ENCODE measurements around the gene POLR2C.
A peak's percentile ranks its signal among the peaks of the same experiment; 100 is the strongest.

POLR2C gene

DNA sequence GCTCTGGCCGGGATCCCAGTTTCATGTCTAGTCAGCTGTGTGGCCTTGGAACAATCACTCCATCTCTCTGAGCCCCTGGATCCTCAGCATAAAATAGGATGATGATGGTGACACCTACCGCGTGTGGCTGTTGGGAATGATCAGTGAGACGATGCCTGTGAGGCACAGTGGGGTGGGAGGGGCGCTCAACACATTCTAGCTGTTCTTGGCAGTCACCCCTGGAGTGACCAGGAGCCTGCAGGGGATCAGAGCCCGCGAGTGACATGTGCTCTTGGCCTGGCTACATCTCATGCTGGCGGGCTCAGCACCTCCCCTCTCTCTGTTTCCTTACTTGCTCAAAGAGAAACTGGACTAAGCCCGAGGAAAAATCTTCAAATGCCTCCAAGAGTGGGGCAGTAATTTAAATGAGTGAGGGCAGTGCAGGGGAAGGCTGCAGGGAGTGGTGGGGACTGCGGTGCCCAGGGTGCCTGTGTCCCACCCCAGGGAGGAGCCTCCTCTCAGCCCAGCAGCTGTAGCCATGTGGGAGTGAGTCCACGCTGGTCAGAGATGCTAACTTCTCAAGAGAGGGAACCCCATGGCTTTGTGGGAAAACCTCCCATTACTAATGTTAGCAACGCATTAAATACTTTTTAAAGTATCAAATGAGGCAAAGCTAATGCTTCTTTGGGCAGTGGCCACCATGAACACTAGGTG is 46.9 kb downstream of the POLR2C start:
- no peak overlapping the region for H3K4me3 ChIP-seq (ENCODE audit: low read depth in 1 of 2, low read length in 2 of 2)
- no peak overlapping the region for H3K27ac ChIP-seq (ENCODE audit: low read depth, low read length)
- no peaks in the 10 kb centered on the region for H3K9me3 ChIP-seq (ENCODE audit: low read length)
- H3K4me1 ChIP-seq (ENCODE audit: insufficient read depth, low read length) = peaks cover 6% of the 10 kb centered on the region
- H3K36me3 ChIP-seq (ENCODE audit: insufficient read depth, low read length) = no peaks in the 10 kb centered on the region
- no peak overlapping the region for H3K9ac ChIP-seq (ENCODE audit: low read length)
- H3K27me3 ChIP-seq (ENCODE audit: control insufficient read depth in 1 of 2, insufficient read depth in 2 of 2, low read length in 2 of 2) = peaks cover 0 to 4% of the 10 kb centered on the region in 2 donors

DNA sequence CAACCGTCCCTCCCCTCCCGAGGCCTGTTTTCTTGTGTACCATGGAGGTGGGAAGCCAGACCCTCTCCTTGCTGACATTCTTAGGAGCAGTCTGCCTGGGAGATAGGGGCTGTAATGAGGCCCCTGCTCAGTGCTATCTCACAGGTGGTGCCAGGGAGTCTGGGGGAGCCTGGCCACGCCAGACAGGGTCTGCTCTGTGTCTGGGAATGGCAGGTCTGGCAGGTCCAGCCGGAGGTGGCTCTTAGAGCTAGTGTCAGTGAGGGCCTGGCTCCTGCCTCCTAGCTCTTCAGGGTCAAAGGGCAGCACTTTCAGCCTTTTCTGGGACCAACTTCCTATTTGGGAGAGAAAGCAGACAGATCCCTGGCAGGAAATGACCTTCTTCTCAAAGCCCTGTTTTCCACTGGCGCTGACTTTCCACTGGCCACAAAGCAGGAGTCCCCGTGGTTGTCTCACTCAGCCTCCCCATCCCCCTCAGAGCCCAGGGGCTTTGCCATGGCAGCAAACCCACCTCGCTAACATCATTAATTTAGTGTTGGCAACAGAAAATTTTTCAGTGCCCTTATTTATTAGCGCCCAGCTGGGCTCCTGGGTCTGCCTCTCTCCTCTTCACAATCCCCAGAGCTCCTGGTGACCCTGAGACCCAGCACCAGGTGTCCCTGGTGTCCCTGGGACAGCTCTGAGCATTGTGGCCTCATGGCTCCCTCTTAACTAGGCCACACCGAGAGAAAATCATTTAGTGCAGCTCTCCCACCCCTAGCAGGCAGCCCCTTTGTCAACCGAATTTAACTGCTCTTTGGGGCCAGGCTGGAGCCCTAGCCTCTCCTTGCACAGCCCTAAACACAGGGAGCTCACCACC is 47.8 kb downstream of the POLR2C start:
- Histone ChIP-seq H3K4me1 (ENCODE audit: insufficient read depth, low read length) (peaks cover 6% of the 10 kb centered on the region), H3K27me3 (ENCODE audit: control insufficient read depth in 1 of 2, insufficient read depth in 2 of 2, low read length in 2 of 2) (peaks cover 0 to 4% of the 10 kb centered on the region in 2 donors), H3K9me3 (ENCODE audit: low read length) (no peaks in the 10 kb centered on the region), H3K4me3 (ENCODE audit: low read depth in 1 of 2, low read length in 2 of 2) (no peak overlapping the region), H3K27ac (ENCODE audit: low read depth, low read length) (no peak overlapping the region), H3K36me3 (ENCODE audit: insufficient read depth, low read length) (no peaks in the 10 kb centered on the region), H3K9ac (ENCODE audit: low read length) (no peak overlapping the region)

DNA sequence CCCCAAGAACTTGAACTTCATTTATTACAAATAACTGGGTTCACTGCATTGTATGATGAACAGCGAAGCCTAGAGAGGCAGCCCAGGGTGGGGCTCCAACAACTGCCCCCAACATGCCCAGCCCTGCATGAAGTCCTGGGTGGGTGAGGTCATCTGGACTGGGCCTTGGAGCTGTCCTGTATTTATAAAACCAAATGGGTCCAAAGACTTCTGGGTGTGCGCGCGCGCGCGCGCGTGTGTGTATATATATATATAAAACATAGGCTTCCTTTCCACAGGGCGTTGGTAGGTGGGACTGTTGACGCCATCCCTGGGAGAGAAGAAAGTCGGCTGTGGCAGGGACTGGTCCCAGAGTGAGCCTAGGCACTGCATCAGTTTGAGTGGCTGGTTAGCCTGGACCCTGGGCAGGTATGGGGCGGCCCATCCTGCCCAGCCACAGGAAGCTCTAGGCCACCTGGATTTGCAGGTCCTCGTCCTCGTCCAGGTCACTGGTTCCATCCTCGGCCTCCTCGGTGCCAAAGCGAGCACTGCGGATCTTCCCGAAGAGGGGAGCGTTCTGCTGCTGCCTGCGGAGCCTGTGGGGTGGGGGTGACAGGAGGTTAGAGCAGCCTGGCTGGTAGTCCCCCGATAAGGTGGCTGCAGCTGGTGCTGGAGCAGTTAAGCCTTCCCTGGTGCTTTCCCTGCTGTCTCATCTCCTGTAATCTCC is 50.0 kb downstream of the POLR2C start:
- H3K27me3 ChIP-seq (ENCODE audit: control insufficient read depth in 1 of 2, insufficient read depth in 2 of 2, low read length in 2 of 2) = no peaks in the 10 kb centered on the region
- no peak overlapping the region for H3K27ac ChIP-seq (ENCODE audit: low read depth, low read length)
- no peaks in the 10 kb centered on the region for H3K9me3 ChIP-seq (ENCODE audit: low read length)
- H3K4me1 ChIP-seq (ENCODE audit: insufficient read depth, low read length) = peaks cover 6% of the 10 kb centered on the region
- no peak overlapping the region for H3K9ac ChIP-seq (ENCODE audit: low read length)
- H3K36me3 ChIP-seq (ENCODE audit: insufficient read depth, low read length) = peaks cover 12% of the 10 kb centered on the region
- H3K4me3 ChIP-seq (ENCODE audit: low read depth in 1 of 2, low read length in 2 of 2) = no peak overlapping the region

DNA sequence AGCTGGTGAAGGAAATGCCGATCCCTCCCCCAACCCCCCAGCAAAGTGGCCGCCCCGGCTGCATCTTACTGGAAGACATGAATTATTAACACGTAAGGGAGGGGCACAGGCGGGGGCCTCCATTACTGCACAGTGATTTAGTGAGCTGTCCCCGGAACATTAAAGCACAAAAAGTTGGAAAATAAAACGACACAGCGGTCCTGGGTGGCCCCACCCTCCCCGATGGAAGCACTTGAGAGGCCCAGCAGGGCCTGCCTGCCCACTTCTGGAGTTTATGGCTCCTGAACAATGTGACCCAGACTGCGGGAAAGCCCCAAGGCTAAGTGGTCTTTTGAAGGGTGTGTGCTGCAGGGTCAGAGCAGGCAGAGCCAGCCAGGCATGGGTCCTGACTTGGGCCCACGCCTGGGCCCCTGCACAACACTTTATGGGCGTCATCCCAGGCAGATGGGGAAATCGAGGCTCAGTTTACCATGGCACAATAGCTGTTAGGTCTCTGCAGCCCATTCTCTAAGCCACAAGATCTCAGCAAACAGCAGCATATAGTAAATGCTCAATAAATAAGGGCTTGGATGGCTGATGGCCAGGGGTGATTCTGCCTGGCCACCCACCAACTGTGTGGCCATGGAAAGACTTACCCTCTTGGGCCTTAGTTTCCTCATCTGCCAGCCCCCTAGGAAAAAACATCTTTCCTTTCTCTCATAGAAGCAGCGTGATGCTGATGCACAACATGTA is 51.1 kb downstream of the POLR2C start:
- no peaks in the 10 kb centered on the region for H3K9me3 ChIP-seq (ENCODE audit: low read length)
- peak overlapping the region; percentile 20 for H3K27ac ChIP-seq (ENCODE audit: low read depth, low read length)
- H3K27me3 ChIP-seq (ENCODE audit: control insufficient read depth in 1 of 2, insufficient read depth in 2 of 2, low read length in 2 of 2) = no peaks in the 10 kb centered on the region
- no peak overlapping the region for H3K4me3 ChIP-seq (ENCODE audit: low read depth in 1 of 2, low read length in 2 of 2)
- peaks cover 6% of the 10 kb centered on the region for H3K4me1 ChIP-seq (ENCODE audit: insufficient read depth, low read length)
- peaks cover 17% of the 10 kb centered on the region for H3K36me3 ChIP-seq (ENCODE audit: insufficient read depth, low read length)
- H3K9ac ChIP-seq (ENCODE audit: low read length) = no peak overlapping the region

DNA sequence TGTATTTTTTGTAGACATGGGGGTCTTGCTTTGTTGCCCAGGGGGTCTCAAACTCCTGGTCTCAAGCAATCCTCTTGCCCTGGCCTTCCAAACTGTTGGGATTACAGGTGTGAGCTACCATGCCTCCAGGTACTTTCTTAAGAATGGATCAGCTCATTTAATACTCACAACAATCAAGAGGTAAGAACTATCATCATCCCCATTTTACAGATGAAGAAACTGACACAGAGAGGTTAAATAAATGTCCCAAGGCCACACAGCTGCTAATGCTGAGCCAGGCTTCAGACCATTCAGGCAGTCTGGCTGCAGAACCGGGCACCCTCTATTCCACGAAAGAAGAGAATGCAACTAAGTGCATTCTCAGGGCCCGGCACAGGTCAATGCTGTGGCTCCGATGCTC is 51.9 kb downstream of the POLR2C start:
- peaks cover 6% of the 10 kb centered on the region for H3K4me1 ChIP-seq (ENCODE audit: insufficient read depth, low read length)
- peaks cover 25% of the 10 kb centered on the region for H3K36me3 ChIP-seq (ENCODE audit: insufficient read depth, low read length)
- H3K4me3 ChIP-seq (ENCODE audit: low read depth in 1 of 2, low read length in 2 of 2) = no peak overlapping the region
- no peak overlapping the region for H3K27ac ChIP-seq (ENCODE audit: low read depth, low read length)
- no peak overlapping the region for H3K9ac ChIP-seq (ENCODE audit: low read length)
- H3K27me3 ChIP-seq (ENCODE audit: control insufficient read depth in 1 of 2, insufficient read depth in 2 of 2, low read length in 2 of 2) = no peaks in the 10 kb centered on the region
- H3K9me3 ChIP-seq (ENCODE audit: low read length) = no peaks in the 10 kb centered on the region

DNA sequence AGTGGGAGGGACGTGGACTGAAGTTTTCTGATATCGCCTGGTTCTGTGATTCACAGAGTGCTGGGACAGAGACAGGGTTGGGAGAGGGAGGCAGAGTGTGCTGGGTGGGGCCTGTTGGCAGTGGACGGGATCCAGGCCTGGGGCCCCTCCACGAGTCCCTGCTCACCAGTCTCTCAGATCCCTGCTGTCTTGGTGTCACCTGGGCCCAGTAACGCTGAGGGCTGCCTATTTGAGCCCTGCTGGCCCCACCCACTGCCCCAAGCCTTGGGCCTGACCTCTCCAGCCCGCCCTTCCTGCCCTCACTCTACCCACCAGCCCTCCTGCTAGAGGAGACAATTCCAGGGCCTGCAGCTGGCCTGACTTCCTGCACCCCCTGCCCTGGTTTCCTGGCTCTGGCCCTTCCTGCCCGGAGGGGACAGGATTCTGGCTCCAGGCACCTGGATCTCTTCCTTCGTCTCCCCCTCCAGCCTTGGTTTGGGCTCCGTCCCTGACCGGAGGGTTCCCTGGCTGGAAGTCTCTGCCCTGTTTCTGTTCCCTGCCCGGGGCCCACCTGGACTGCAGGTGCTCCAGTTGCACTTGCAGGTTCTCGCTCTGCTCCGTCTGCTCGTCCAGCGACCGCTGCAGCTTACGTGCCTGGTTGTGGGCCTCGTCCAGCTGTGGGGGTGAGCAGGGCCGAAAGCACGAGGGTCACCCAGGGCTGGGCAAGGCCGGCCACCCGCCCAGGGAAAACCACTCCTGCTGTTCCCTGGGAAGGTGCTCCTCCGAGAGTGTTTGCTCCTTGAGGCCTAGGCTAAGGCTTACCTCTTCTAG is 52.5 kb downstream of the POLR2C start:
- peaks cover 6% of the 10 kb centered on the region for H3K4me1 ChIP-seq (ENCODE audit: insufficient read depth, low read length)
- no peak overlapping the region for H3K9ac ChIP-seq (ENCODE audit: low read length)
- H3K9me3 ChIP-seq (ENCODE audit: low read length) = no peaks in the 10 kb centered on the region
- no peaks in the 10 kb centered on the region for H3K27me3 ChIP-seq (ENCODE audit: control insufficient read depth in 1 of 2, insufficient read depth in 2 of 2, low read length in 2 of 2)
- H3K4me3 ChIP-seq (ENCODE audit: low read depth in 1 of 2, low read length in 2 of 2) = no peak overlapping the region
- H3K36me3 ChIP-seq (ENCODE audit: insufficient read depth, low read length) = peaks cover 27% of the 10 kb centered on the region
- H3K27ac ChIP-seq (ENCODE audit: low read depth, low read length) = no peak overlapping the region

DNA sequence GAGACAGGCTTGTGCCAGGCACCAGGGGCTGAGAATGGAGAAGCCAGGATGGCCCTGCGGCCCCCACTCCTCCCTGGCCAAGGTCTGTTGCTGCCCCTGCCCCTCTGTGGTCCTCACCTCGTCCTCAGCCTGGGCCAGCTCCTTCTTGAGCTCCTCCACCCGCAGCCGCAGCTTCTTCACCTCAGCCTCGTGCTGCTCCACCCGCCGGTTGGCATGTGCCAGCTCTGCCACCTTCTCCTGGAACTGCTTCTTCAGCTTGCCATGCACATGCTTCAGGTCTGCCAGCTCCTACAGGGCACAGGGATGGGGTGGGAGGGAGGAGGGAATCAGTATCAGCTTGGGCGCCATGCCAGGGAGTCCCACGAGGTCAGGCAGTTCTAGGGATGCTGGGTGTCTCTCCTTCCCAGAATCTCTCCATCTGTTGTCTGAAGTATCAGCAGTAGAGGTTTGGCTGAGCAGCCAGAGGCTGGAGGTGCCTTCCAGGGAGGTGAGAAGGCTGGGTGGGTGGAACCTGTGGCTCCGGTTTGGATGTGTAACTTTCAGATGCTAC is 53.8 kb downstream of the POLR2C start:
- Histone ChIP-seq H3K27ac (ENCODE audit: low read depth, low read length) (no peak overlapping the region), H3K9ac (ENCODE audit: low read length) (no peak overlapping the region), H3K4me3 (ENCODE audit: low read depth in 1 of 2, low read length in 2 of 2) (no peak overlapping the region), H3K4me1 (ENCODE audit: insufficient read depth, low read length) (peaks cover 6% of the 10 kb centered on the region), H3K36me3 (ENCODE audit: insufficient read depth, low read length) (peaks cover 27% of the 10 kb centered on the region), H3K9me3 (ENCODE audit: low read length) (no peaks in the 10 kb centered on the region), H3K27me3 (ENCODE audit: control insufficient read depth in 1 of 2, insufficient read depth in 2 of 2, low read length in 2 of 2) (no peaks in the 10 kb centered on the region)

DNA sequence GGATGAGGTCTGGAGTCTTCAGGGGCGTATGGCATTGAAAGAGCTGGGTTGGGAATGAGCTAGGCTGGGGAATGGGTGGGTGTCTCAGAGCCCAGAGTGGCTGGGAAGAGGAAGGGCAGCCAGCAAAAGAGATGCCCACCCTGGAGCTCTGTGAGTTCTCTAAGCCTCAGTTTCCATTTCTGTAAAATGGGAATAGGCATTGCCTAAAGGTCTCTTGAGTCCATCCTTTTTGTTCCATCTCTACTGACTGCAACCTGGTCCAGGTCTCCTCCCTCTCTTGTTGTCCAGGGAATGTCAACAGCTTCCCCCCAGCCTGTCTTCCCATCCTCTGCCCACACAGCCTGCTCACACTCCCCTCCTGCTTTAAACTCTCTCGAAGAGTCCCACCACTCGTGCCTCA is 54.3 kb downstream of the POLR2C start:
- H3K9me3 ChIP-seq (ENCODE audit: low read length) = no peaks in the 10 kb centered on the region
- no peak overlapping the region for H3K9ac ChIP-seq (ENCODE audit: low read length)

DNA sequence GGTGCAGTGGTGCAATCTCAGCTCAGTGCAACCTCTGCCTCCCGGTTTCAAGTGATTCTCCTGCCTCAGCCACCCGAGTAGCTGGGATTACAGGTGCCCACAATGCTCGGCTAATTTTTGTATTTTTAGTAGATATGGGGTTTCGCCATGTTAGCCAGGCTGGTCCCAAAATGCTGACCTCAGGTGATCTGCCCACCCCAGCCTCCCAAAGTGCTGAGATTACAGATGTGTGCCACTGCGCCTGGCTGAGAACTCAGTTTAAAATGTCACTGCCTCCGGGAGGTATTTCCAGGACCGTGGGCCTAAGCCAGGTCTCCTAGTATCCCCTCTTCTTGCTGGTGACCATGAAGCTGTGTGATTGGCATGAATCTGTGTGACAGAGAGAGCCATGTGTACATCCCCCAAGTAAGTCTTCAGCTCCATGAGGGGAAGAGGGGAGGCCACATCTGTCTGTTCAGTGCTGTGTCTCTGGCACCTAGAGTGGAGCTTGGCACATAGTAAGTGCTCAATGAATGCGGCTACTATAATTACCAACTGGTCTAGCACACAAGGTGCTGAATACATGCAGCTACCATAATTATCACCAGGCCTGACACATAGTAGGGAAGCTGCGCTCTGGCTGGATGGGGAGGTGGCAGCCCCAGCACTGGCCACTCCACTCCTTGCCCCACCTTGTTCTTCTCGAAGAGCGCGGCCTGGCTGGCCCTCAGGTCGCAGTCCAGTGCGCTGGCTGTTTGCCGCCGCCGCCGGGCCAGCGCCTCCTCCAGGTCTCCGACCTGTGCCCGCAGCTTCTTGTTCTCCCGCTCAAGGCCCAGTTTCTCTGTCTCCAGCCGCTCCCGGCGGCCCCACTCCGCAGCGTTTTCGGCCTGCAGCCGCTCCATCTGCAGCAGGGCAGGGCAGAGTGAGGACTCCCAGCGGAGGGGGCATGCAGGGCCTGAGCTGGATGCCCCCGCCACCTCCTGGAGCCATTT is 55.2 kb downstream of the POLR2C start:
- Histone ChIP-seq H3K4me1 (ENCODE audit: insufficient read depth, low read length) (peaks cover 6% of the 10 kb centered on the region), H3K36me3 (ENCODE audit: insufficient read depth, low read length) (peaks cover 31% of the 10 kb centered on the region), H3K27ac (ENCODE audit: low read depth, low read length) (no peak overlapping the region), H3K9me3 (ENCODE audit: low read length) (no peaks in the 10 kb centered on the region), H3K4me3 (ENCODE audit: low read depth in 1 of 2, low read length in 2 of 2) (no peak overlapping the region), H3K27me3 (ENCODE audit: control insufficient read depth in 1 of 2, insufficient read depth in 2 of 2, low read length in 2 of 2) (no peaks in the 10 kb centered on the region), H3K9ac (ENCODE audit: low read length) (no peak overlapping the region)

More for the DNA sequence above, 54.3 kb downstream of the POLR2C start:
- Histone ChIP-seq H3K27ac (ENCODE audit: low read depth, low read length) (no peak overlapping the region), H3K36me3 (ENCODE audit: insufficient read depth, low read length) (peaks cover 29% of the 10 kb centered on the region), H3K4me1 (ENCODE audit: insufficient read depth, low read length) (peaks cover 6% of the 10 kb centered on the region), H3K27me3 (ENCODE audit: control insufficient read depth in 1 of 2, insufficient read depth in 2 of 2, low read length in 2 of 2) (no peaks in the 10 kb centered on the region), H3K4me3 (ENCODE audit: low read depth in 1 of 2, low read length in 2 of 2) (no peak overlapping the region)

Data from muscle layer of colon (tissue), 2 donors.